Type B pancreatic cell (in vitro differentiated cells): ENCODE results near the gene WNT7A. TPM values are rescaled to one million over a fixed set of nuclear protein-coding genes. Genes with fewer than 3 reads are reported as not detected.

ENCODE experiments used
- DNase-seq: peaks from one replicate; pipeline ENCODE4 v3.0.0; 2021; ENCODE audit warnings: mixed read lengths; ENCODE audit not compliant: unreplicated experiment; ENCODE audit errors: extremely low spot score
- H3K27ac Mint-ChIP-seq: 2 replicates; pipeline ENCODE4 v1.8.0; 2021; ENCODE audit warnings: mild to moderate bottlenecking, mixed read lengths
- H3K27me3 Mint-ChIP-seq: 2 replicates; pipeline ENCODE4 v1.8.0; 2021; ENCODE audit warnings: mixed read lengths
- H3K36me3 Mint-ChIP-seq: 2 replicates; pipeline ENCODE4 v1.8.0; 2021; ENCODE audit warnings: mixed read lengths
- H3K4me1 Mint-ChIP-seq: one replicate; pipeline ENCODE4 v1.8.0; 2021; ENCODE audit warnings: mixed read lengths; ENCODE audit not compliant: unreplicated experiment
- H3K4me3 Mint-ChIP-seq: 2 replicates; pipeline ENCODE4 v1.8.0; 2021; ENCODE audit warnings: mild to moderate bottlenecking, mixed read lengths
- H3K9me3 Mint-ChIP-seq: 2 replicates; pipeline ENCODE4 v1.8.0; 2021; ENCODE audit warnings: mixed read lengths
- total RNA-seq: library from RNA; stranded (reverse); gene quantifications from 2 replicates; pipeline ENCODE4 v1.2.1, GENCODE V29; 2021; ENCODE audit warnings: low replicate concordance
- TF ChIP-seq, protein P1 (sequence below): fragments of 200-600 bp; sonication (generic); conservative IDR thresholded peaks from 2 replicates; pipeline ENCODE4 v1.5.0; 2021; ENCODE audit warnings: antibody characterized with exemption, mild to moderate bottlenecking

Gene WNT7A
- total RNA-seq, 1 donor from 2014 or later = 3.4 TPM

- peaks cover 16% of the 10 kb centered on the region for H3K27me3 Mint-ChIP-seq
- TF ChIP-seq, protein P1, sequence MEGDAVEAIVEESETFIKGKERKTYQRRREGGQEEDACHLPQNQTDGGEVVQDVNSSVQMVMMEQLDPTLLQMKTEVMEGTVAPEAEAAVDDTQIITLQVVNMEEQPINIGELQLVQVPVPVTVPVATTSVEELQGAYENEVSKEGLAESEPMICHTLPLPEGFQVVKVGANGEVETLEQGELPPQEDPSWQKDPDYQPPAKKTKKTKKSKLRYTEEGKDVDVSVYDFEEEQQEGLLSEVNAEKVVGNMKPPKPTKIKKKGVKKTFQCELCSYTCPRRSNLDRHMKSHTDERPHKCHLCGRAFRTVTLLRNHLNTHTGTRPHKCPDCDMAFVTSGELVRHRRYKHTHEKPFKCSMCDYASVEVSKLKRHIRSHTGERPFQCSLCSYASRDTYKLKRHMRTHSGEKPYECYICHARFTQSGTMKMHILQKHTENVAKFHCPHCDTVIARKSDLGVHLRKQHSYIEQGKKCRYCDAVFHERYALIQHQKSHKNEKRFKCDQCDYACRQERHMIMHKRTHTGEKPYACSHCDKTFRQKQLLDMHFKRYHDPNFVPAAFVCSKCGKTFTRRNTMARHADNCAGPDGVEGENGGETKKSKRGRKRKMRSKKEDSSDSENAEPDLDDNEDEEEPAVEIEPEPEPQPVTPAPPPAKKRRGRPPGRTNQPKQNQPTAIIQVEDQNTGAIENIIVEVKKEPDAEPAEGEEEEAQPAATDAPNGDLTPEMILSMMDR = no peak
- no peak overlapping the region for H3K4me3 Mint-ChIP-seq
- no peaks in the 10 kb centered on the region for H3K36me3 Mint-ChIP-seq
- no peak overlapping the region for H3K27ac Mint-ChIP-seq
- no peaks in the 10 kb centered on the region for H3K9me3 Mint-ChIP-seq
- DNase-seq = no peak
- H3K4me1 Mint-ChIP-seq = no peaks in the 10 kb centered on the region
Measured at GRCh38 chr3:13788522-13789424, 91.1 kb downstream of the WNT7A start.

DNA sequence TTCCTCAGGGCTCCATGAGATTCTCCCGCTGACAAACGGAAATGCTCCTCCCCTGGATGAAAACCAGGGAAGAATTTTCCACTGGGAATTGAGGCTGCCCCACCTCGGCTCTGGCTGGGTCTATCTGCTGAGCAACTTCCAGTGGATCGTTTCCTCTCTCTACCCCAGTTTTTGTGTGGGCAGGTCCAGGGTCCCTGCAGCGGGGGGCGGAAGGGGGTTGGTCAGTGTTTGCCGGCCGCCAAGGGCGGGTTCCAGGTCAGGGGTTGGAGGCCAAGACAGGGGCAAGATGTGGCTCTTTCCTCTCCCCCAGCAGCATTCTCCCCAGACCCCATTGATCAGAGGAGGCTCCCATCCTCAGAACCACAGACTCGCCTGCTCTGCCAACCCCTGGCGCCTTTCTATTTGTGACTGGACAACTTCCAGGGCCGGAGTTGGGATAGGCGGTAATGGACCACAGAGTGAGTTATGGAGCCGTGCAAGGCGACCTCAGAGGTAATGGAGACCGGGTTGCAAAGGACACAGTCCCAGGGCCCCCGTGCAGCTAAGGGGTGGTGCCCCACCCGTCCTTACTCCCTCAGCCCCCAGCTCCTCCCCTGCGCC, 92.2 kb downstream of the WNT7A start:
- no peak for DNase-seq
- Mint-ChIP-seq H3K9me3 (no peaks in the 10 kb centered on the region), H3K27me3 (peaks cover 18% of the 10 kb centered on the region), H3K4me1 (no peaks in the 10 kb centered on the region), H3K4me3 (no peak overlapping the region), H3K27ac (no peak overlapping the region), H3K36me3 (no peaks in the 10 kb centered on the region)
- TF ChIP-seq, protein P1 = no peak

GRCh38 chr3:13786811-13787210, 93.1 kb downstream of the WNT7A start:
- H3K27me3 Mint-ChIP-seq = peaks cover 18% of the 10 kb centered on the region
- no peak overlapping the region for H3K4me3 Mint-ChIP-seq
- H3K36me3 Mint-ChIP-seq = no peaks in the 10 kb centered on the region
- no peaks in the 10 kb centered on the region for H3K9me3 Mint-ChIP-seq
- no peak overlapping the region for H3K27ac Mint-ChIP-seq
- TF ChIP-seq, protein P1 = no peak
- DNase-seq = no peak
- no peaks in the 10 kb centered on the region for H3K4me1 Mint-ChIP-seq

DNA sequence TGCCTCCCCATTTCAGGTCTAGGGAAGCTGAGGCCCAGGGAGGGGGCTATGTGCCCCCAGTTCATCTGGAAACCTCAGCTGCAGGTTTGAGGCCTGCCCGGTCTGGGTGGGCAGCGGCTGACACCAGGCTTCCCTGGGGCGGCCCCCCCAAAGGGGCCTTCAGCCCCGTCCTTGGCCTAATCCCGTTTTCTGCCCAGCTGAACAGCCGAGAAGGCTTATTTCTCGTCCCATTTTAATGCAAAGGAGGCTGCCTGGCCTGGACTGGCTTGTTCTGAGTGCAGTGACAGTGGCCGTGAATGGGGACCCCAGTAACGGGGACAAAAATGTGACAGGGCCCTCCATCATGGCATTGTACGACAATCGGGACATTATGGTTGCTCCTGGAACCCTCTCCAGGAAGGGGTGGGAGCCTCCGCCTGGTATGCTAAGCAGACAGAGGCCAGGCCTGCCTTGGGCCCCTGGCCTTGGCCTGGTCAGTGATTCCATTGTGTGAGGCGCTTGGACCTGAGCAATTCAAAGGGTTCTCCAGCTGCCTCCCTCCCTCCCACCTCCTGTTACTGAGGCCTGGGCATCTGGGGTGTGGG, 93.9 kb downstream of the WNT7A start:
- H3K4me3 Mint-ChIP-seq = no peak overlapping the region
- no peaks in the 10 kb centered on the region for H3K9me3 Mint-ChIP-seq
- TF ChIP-seq, protein P1 = no peak
- H3K27me3 Mint-ChIP-seq = peaks cover 13% of the 10 kb centered on the region
- DNase-seq = no peak
- no peak overlapping the region for H3K27ac Mint-ChIP-seq
- no peaks in the 10 kb centered on the region for H3K36me3 Mint-ChIP-seq
- H3K4me1 Mint-ChIP-seq = no peaks in the 10 kb centered on the region

GRCh38 chr3:13785351-13785750, 94.5 kb downstream of the WNT7A start:
- Mint-ChIP-seq H3K9me3 (no peaks in the 10 kb centered on the region), H3K4me1 (no peaks in the 10 kb centered on the region), H3K27ac (no peak overlapping the region), H3K4me3 (no peak overlapping the region), H3K27me3 (peaks cover 13% of the 10 kb centered on the region), H3K36me3 (no peaks in the 10 kb centered on the region)
- TF ChIP-seq, protein P1 = no peak
- DNase-seq = no peak
